ENCODE results near the gene SNX18. TPM values are rescaled to one million over a fixed set of nuclear protein-coding genes. Genes with fewer than 3 reads are reported as not detected.

The SNX18 gene
- total RNA-seq, 2 experiments from 2014 or later = 6.3 to 14.6 TPM

- no peak for TF ChIP-seq CTCF (conservative IDR thresholded peaks at IDR 0.05; ENCODE audit: low read length)
- TF ChIP-seq EZH2phosphoT487 (IDR thresholded peaks at IDR 0.05; ENCODE audit: borderline replicate concordance, low read depth, low read length) = no peak
- H4K20me1 ChIP-seq (ENCODE audit: insufficient read depth, low read length) = no peaks in the 10 kb centered on the region
- POLR2A ChIA-PET = interaction anchor here (0.7 to 2.7 kb wide), 4 partner anchors 12 to 15 kb away, joined by 3 to 11 read pairs (median 4); no protein-coding TSS in a partner anchor
- H3K79me2 ChIP-seq (ENCODE audit: insufficient read depth, low read depth, low read length) = 0 out of 2 replicates have a peak, but pooled peaks cover 5% of the 10 kb centered on the region
- BruUV-seq (replicated peaks) = no TSS peak
- CTCF ChIA-PET (ENCODE audit: unreplicated experiment) = interaction anchor here (1.1 kb wide), 1 partner anchor 7 kb away, joined by 4 read pairs; no protein-coding TSS in a partner anchor
- H3K9me3 ChIP-seq (ENCODE audit: low read length) = no peaks in the 10 kb centered on the region
- intact Hi-C loops (cut with micrococcal nuclease; ENCODE audit: unreplicated experiment) = no loop called here
- DNase-seq (ENCODE audit: low spot score) = no peak
- peaks cover 25% of the 10 kb centered on the region for H3K4me1 ChIP-seq (ENCODE audit: insufficient read depth, low read length, poor library complexity, severe bottlenecking)
- H3K4me2 ChIP-seq (ENCODE audit: low read length) = no peak overlapping the region
- H3K27ac ChIP-seq (ENCODE audit: low read depth, low read length, poor library complexity, severe bottlenecking) = no peak overlapping the region
- no peaks in the 10 kb centered on the region for H3K36me3 ChIP-seq (ENCODE audit: insufficient read depth, low read length)
- no peak overlapping the region for H3K4me3 ChIP-seq (ENCODE audit: low read depth, low read length, poor library complexity, severe bottlenecking)
- no peaks in the 10 kb centered on the region for H3K9me2 ChIP-seq (ENCODE audit: insufficient read depth, low read length)
- no peak overlapping the region for H2AFZ ChIP-seq (ENCODE audit: low read length)
These were observed 6.5 kb downstream of the SNX18 start for GRCh38 chr5:54524082-54524481.

- BruUV-seq (replicated peaks) = no TSS peak
- H3K9me3 ChIP-seq (ENCODE audit: low read length) = no peaks in the 10 kb centered on the region
- no peak overlapping the region for H2AFZ ChIP-seq (ENCODE audit: low read length)
- H3K4me2 ChIP-seq (ENCODE audit: low read length) = no peak overlapping the region
- H3K36me3 ChIP-seq (ENCODE audit: insufficient read depth, low read length) = no peaks in the 10 kb centered on the region
- no peaks in the 10 kb centered on the region for H3K9me2 ChIP-seq (ENCODE audit: insufficient read depth, low read length)
- H3K4me3 ChIP-seq (ENCODE audit: low read depth, low read length, poor library complexity, severe bottlenecking) = no peak overlapping the region
- H3K79me2 ChIP-seq (ENCODE audit: insufficient read depth, low read depth, low read length) = 0 out of 2 replicates have a peak, but pooled peaks cover 5% of the 10 kb centered on the region
- peaks cover 19% of the 10 kb centered on the region for H3K4me1 ChIP-seq (ENCODE audit: insufficient read depth, low read length, poor library complexity, severe bottlenecking)
- DNase-seq (ENCODE audit: low spot score) = no peak
- H4K20me1 ChIP-seq (ENCODE audit: insufficient read depth, low read length) = no peaks in the 10 kb centered on the region
- TF ChIP-seq EZH2phosphoT487 (IDR thresholded peaks at IDR 0.05; ENCODE audit: borderline replicate concordance, low read depth, low read length) (no peak), CTCF (conservative IDR thresholded peaks at IDR 0.05; ENCODE audit: low read length) (no peak)
- CTCF ChIA-PET (ENCODE audit: unreplicated experiment) = interaction anchor here (1.1 kb wide), 1 partner anchor 8 kb away, joined by 4 read pairs; no protein-coding TSS in a partner anchor
- intact Hi-C loops (cut with micrococcal nuclease; ENCODE audit: unreplicated experiment) = no loop called here
- POLR2A ChIA-PET = interaction anchor here (0.7 to 2.7 kb wide), 5 partner anchors 11 to 607 kb away, joined by 3 to 11 read pairs (median 3); no protein-coding TSS in a partner anchor
- no peak overlapping the region for H3K27ac ChIP-seq (ENCODE audit: low read depth, low read length, poor library complexity, severe bottlenecking)
These were observed 7.1 kb downstream of the SNX18 start for GRCh38 chr5:54524704-54525103.

GRCh38 chr5:54525261-54525660 lies 7.7 kb downstream of the SNX18 start:
- ChIA-PET POLR2A (interaction anchor here (0.7 to 2.7 kb wide), 5 partner anchors 11 to 607 kb away, joined by 3 to 11 read pairs (median 3); no protein-coding TSS in a partner anchor), CTCF (ENCODE audit: unreplicated experiment) (interaction anchor here (1.1 kb wide), 1 partner anchor 8 kb away, joined by 4 read pairs; no protein-coding TSS in a partner anchor)
- Histone ChIP-seq H3K36me3 (ENCODE audit: insufficient read depth, low read length) (no peaks in the 10 kb centered on the region), H3K9me2 (ENCODE audit: insufficient read depth, low read length) (no peaks in the 10 kb centered on the region), H4K20me1 (ENCODE audit: insufficient read depth, low read length) (no peaks in the 10 kb centered on the region), H2AFZ (ENCODE audit: low read length) (no peak overlapping the region), H3K4me3 (ENCODE audit: low read depth, low read length, poor library complexity, severe bottlenecking) (no peak overlapping the region), H3K27ac (ENCODE audit: low read depth, low read length, poor library complexity, severe bottlenecking) (no peak overlapping the region), H3K79me2 (ENCODE audit: insufficient read depth, low read depth, low read length) (0 out of 2 replicates have a peak, but pooled peaks cover 5% of the 10 kb centered on the region), H3K4me2 (ENCODE audit: low read length) (no peak overlapping the region), H3K9me3 (ENCODE audit: low read length) (no peaks in the 10 kb centered on the region), H3K4me1 (ENCODE audit: insufficient read depth, low read length, poor library complexity, severe bottlenecking) (peaks cover 14% of the 10 kb centered on the region)
- intact Hi-C loops (cut with micrococcal nuclease; ENCODE audit: unreplicated experiment) = no loop called here
- no TSS peak for BruUV-seq (replicated peaks)
- no peak for DNase-seq (ENCODE audit: low spot score)
- TF ChIP-seq CTCF (conservative IDR thresholded peaks at IDR 0.05; ENCODE audit: low read length) (no peak), EZH2phosphoT487 (IDR thresholded peaks at IDR 0.05; ENCODE audit: borderline replicate concordance, low read depth, low read length) (no peak)
